H9 (cell line): ENCODE data around the gene ARHGAP22. TPM values are rescaled to one million over a fixed set of nuclear protein-coding genes. Genes with fewer than 3 reads are reported as not detected.
A peak's percentile ranks its signal among the peaks of the same experiment; 100 is the strongest.

Experiments
- DNase-seq: peaks from one replicate; pipeline ENCODE4 v3.0.0-alpha.2; 2017
- H2AFZ ChIP-seq: one replicate; pipeline ENCODE4 v1.6.1; 2013; ENCODE audit warnings: mild to moderate bottlenecking, low read length, control low read depth, moderate library complexity
- H2AK5ac ChIP-seq: 2 replicates; pipeline ENCODE4 v1.6.1; 2013; ENCODE audit warnings: low read length, control low read depth, mixed read lengths; ENCODE audit not compliant: insufficient read length
- H2BK120ac ChIP-seq: one replicate; pipeline ENCODE4 v1.6.1; 2013; ENCODE audit warnings: low read depth, mild to moderate bottlenecking, low read length, control low read depth, inconsistent platforms; ENCODE audit not compliant: poor library complexity, severe bottlenecking
- H2BK12ac ChIP-seq: 2 replicates; pipeline ENCODE4 v1.6.1; 2013; ENCODE audit warnings: low read length, control low read depth, mixed read lengths, low read depth; ENCODE audit not compliant: insufficient read length
- H2BK15ac ChIP-seq: 2 replicates; pipeline ENCODE4 v1.6.1; 2013; ENCODE audit warnings: low read depth, low read length, control low read depth
- H2BK20ac ChIP-seq: one replicate; pipeline ENCODE4 v1.6.1; 2013; ENCODE audit warnings: low read depth, mild to moderate bottlenecking, low read length, control low read depth, inconsistent platforms; ENCODE audit not compliant: poor library complexity, severe bottlenecking
- H2BK5ac ChIP-seq: 2 replicates; pipeline ENCODE4 v1.6.1; 2013; ENCODE audit warnings: low read length, control low read depth, mixed read lengths; ENCODE audit not compliant: insufficient read length
- H3K14ac ChIP-seq: 2 replicates; pipeline ENCODE4 v1.6.1; 2013; ENCODE audit warnings: low read length, control low read depth; ENCODE audit not compliant: insufficient read depth
- H3K18ac ChIP-seq: 2 replicates; pipeline ENCODE4 v1.6.1; 2013; ENCODE audit warnings: low read depth, mild to moderate bottlenecking, mixed read lengths, low read length, control low read depth; ENCODE audit not compliant: insufficient read length
- H3K23ac ChIP-seq: 2 replicates; pipeline ENCODE4 v1.6.1; 2013; ENCODE audit warnings: low read length, control low read depth, mixed read lengths, low read depth; ENCODE audit not compliant: insufficient read length
- H3K23me2 ChIP-seq: 2 replicates; pipeline ENCODE4 v1.6.1; 2013; ENCODE audit warnings: low read depth, mild to moderate bottlenecking, mixed read lengths, low read length, control low read depth; ENCODE audit not compliant: insufficient read length, poor library complexity, severe bottlenecking
- H3K27ac ChIP-seq: 2 replicates; pipeline ENCODE4 v1.5.1; 2013; ENCODE audit warnings: low read length, control low read depth, mixed read lengths, low read depth; ENCODE audit not compliant: insufficient read length
- H3K27me3 ChIP-seq: 2 replicates; pipeline ENCODE4 v1.6.1; 2013; ENCODE audit warnings: low read length, control low read depth, inconsistent platforms; ENCODE audit not compliant: insufficient read depth
- H3K4ac ChIP-seq: 2 replicates; pipeline ENCODE4 v1.6.1; 2013; ENCODE audit warnings: low read depth, mild to moderate bottlenecking, control low read depth, inconsistent platforms, low read length, moderate library complexity
- H3K4me1 ChIP-seq: 2 replicates; pipeline ENCODE4 v1.6.1; 2013; ENCODE audit warnings: low read length, control low read depth, inconsistent platforms; ENCODE audit not compliant: insufficient read depth
- H3K4me2 ChIP-seq: 2 replicates; pipeline ENCODE4 v1.6.1; 2013; ENCODE audit warnings: low read length, control low read depth, mixed read lengths; ENCODE audit not compliant: insufficient read length, insufficient read depth
- H3K56ac ChIP-seq: 2 replicates; pipeline ENCODE4 v1.6.1; 2013; ENCODE audit warnings: low read depth, mild to moderate bottlenecking, mixed read lengths, low read length, control low read depth; ENCODE audit not compliant: insufficient read length
- H3K79me1 ChIP-seq: 2 replicates; pipeline ENCODE4 v1.6.1; 2013; ENCODE audit warnings: low read depth, mild to moderate bottlenecking, moderate library complexity, low read length, control low read depth, inconsistent platforms; ENCODE audit not compliant: insufficient read depth, poor library complexity, severe bottlenecking
- H3K79me2 ChIP-seq: 2 replicates; pipeline ENCODE4 v1.6.1; 2013; ENCODE audit warnings: low read length, control low read depth, inconsistent platforms; ENCODE audit not compliant: insufficient read depth
- H3K9ac ChIP-seq: 2 replicates; pipeline ENCODE4 v1.6.1; 2013; ENCODE audit warnings: low read length, control low read depth, mixed read lengths; ENCODE audit not compliant: insufficient read length; ENCODE audit errors: extremely low read depth
- H3K9me3 ChIP-seq: one replicate; pipeline ENCODE4 v1.6.1; 2013; ENCODE audit warnings: low read depth, low read length, inconsistent platforms; ENCODE audit not compliant: control insufficient read depth
- H3T11ph ChIP-seq: one replicate; pipeline ENCODE4 v1.6.1; 2013; ENCODE audit warnings: mild to moderate bottlenecking, low read length, control low read depth, inconsistent platforms
- H4K20me1 ChIP-seq: one replicate; pipeline ENCODE4 v1.6.1; 2013; ENCODE audit not compliant: control insufficient read depth, insufficient read length, insufficient read depth
- H4K5ac ChIP-seq: 2 replicates; pipeline ENCODE4 v1.6.1; 2013; ENCODE audit warnings: low read depth, mild to moderate bottlenecking, mixed read lengths, low read length, control low read depth; ENCODE audit not compliant: insufficient read length
- H4K8ac ChIP-seq: replicated peaks from 2 replicates; pipeline ENCODE4 v1.6.1; 2013; ENCODE audit warnings: low read length, control low read depth, mixed read lengths, low read depth; ENCODE audit not compliant: insufficient read length
- H4K91ac ChIP-seq: 2 replicates; pipeline ENCODE4 v1.6.1; 2013; ENCODE audit warnings: low read depth, mild to moderate bottlenecking, moderate library complexity, mixed read lengths, low read length, control low read depth; ENCODE audit not compliant: insufficient read length
- H3K27ac Mint-ChIP-seq, 3 experiments: 2 replicates in 2 of 3; 3 replicates in 1 of 3; pipeline ENCODE4 v1.8.0; 2020 to 2021; ENCODE audit warnings: mixed read lengths in 3 of 3, mild to moderate bottlenecking in 1 of 3, moderate library complexity in 1 of 3
- H3K27me3 Mint-ChIP-seq: 2 replicates; pipeline ENCODE4 v1.8.0; 2021; ENCODE audit warnings: low read depth, mild to moderate bottlenecking, moderate library complexity, mixed read lengths
- H3K36me3 Mint-ChIP-seq, 3 experiments: 2 replicates in 2 of 3; 3 replicates in 1 of 3; pipeline ENCODE4 v1.8.0; 2020 to 2021; ENCODE audit warnings: low read depth in 3 of 3, mixed read lengths in 3 of 3; ENCODE audit not compliant: insufficient read depth in 1 of 3
- H3K4me1 Mint-ChIP-seq, 2 experiments: 2 replicates each; pipeline ENCODE4 v1.8.0; 2020; ENCODE audit warnings: mixed read lengths in 2 of 2
- H3K4me3 Mint-ChIP-seq, 2 experiments: 2 replicates in 1 of 2; 3 replicates in 1 of 2; pipeline ENCODE4 v1.8.0; 2020 to 2021; ENCODE audit warnings: mild to moderate bottlenecking in 2 of 2, mixed read lengths in 2 of 2, moderate library complexity in 1 of 2
- H3K9me3 Mint-ChIP-seq, 2 experiments: 2 replicates in 1 of 2; 3 replicates in 1 of 2; pipeline ENCODE4 v1.8.0; 2020; ENCODE audit warnings: mild to moderate bottlenecking in 2 of 2, mixed read lengths in 2 of 2, moderate library complexity in 1 of 2
- WGBS: extraction: QIAGEN DNeasy Blood & Tissue Kit; methylation state at CpG from one replicate; pipeline ENCODE4 v1.1.7; 2013; ENCODE audit warnings: missing lambda C conversion rate, low lambda C conversion rate, mixed read lengths; ENCODE audit not compliant: insufficient read length; ENCODE audit errors: extremely low coverage; 5-methylcytosine and 5-hydroxymethylcytosine counted together
- total RNA-seq: library from RNA; stranded (reverse); gene quantifications from 2 replicates; pipeline ENCODE4 v1.2.1, GENCODE V29; 2021
- TF ChIP-seq, protein P1 (sequence below): fragments of 200-600 bp; sonication (generic); conservative IDR thresholded peaks from 3 replicates; pipeline ENCODE4 v1.8.0; 2021; ENCODE audit warnings: antibody characterized with exemption, mild to moderate bottlenecking

ARHGAP22 gene
- total RNA-seq, 1 experiment from 2014 or later: 7.4 TPM

- Histone ChIP-seq H3K27me3 (no peaks in the 10 kb centered on the region), H2BK5ac (no peak overlapping the region), H4K20me1 (no peaks in the 10 kb centered on the region), H3T11ph (no peak overlapping the region), H3K27ac (no peak overlapping the region), H3K4me1 (no peaks in the 10 kb centered on the region), H3K14ac (no peak overlapping the region), H2BK15ac (no peak overlapping the region), H2BK20ac (no peak overlapping the region), H3K23ac (no peak overlapping the region), H2BK12ac (no peak overlapping the region), H2AK5ac (no peak overlapping the region), H4K91ac (no peak overlapping the region), H3K4ac (no peak overlapping the region), H3K4me2 (no peak overlapping the region), H3K23me2 (no peaks in the 10 kb centered on the region), H3K79me2 (no peaks in the 10 kb centered on the region), H3K18ac (no peak overlapping the region), H3K79me1 (no peaks in the 10 kb centered on the region), H3K56ac (no peak overlapping the region), H3K9ac (no peak overlapping the region), H4K8ac (no peak overlapping the region), H2BK120ac (no peak overlapping the region), H2AFZ (no peak overlapping the region), H3K9me3 (no peaks in the 10 kb centered on the region), H4K5ac (no peak overlapping the region)
- Mint-ChIP-seq H3K4me1 (peaks cover 14 to 23% of the 10 kb centered on the region in 2 experiments; a peak in 3 of 4 replicates), H3K27me3 (no peaks in the 10 kb centered on the region), H3K27ac (peak overlapping the region in 1 of 3 experiments; percentile 64; a peak in 3 of 7 replicates), H3K4me3 (no peak overlapping the region), H3K9me3 (no peaks in the 10 kb centered on the region), H3K36me3 (peaks cover 2 to 4% (median 4%) of the 10 kb centered on the region in 3 experiments; a peak in 4 of 7 replicates)
- TF ChIP-seq, protein P1, sequence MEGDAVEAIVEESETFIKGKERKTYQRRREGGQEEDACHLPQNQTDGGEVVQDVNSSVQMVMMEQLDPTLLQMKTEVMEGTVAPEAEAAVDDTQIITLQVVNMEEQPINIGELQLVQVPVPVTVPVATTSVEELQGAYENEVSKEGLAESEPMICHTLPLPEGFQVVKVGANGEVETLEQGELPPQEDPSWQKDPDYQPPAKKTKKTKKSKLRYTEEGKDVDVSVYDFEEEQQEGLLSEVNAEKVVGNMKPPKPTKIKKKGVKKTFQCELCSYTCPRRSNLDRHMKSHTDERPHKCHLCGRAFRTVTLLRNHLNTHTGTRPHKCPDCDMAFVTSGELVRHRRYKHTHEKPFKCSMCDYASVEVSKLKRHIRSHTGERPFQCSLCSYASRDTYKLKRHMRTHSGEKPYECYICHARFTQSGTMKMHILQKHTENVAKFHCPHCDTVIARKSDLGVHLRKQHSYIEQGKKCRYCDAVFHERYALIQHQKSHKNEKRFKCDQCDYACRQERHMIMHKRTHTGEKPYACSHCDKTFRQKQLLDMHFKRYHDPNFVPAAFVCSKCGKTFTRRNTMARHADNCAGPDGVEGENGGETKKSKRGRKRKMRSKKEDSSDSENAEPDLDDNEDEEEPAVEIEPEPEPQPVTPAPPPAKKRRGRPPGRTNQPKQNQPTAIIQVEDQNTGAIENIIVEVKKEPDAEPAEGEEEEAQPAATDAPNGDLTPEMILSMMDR: no peak
- WGBS: no CpG with 5 or more reads among the region's 12 CpGs
- DNase-seq: no peak
Measured at GRCh38 chr10:48454302-48455054, 150.4 kb downstream of the ARHGAP22 start.
